Naive thymus-derived CD8-positive, alpha-beta T cell (primary cell): ENCODE measurements around the gene CACNA2D3. TPM values are rescaled to one million over a fixed set of nuclear protein-coding genes. Genes with fewer than 3 reads are reported as not detected.

Experiments
- ATAC-seq, 2 donors: fragments of 150-1000 bp; cut with Tn5 transposase in 1 of 2; sonication (Bioruptor Pico), chemical (Tn5 transposase) in 1 of 2; 1 replicate in 1 of 2; 2 replicates in 1 of 2; pipeline ENCODE4 v1.10.0; 2021; ENCODE audit warnings: mild to moderate bottlenecking in 2 of 2, moderate library complexity in 2 of 2
- POLR2A ChIA-PET: fragments of 350-600 bp; sonication (Branson Sonifier 250); formaldehyde crosslinking; loops from one replicate; lab custom pipeline; 2021; ENCODE audit warnings: antibody characterized with exemption; lab: Charles Lee
- DNase-seq, 10 donors: peaks; one replicate each; pipeline versions ENCODE4 v3.0.0 to v3.0.0-alpha.2; 2020 to 2022
- H3K27ac Mint-ChIP-seq, 10 donors: one replicate each; pipeline ENCODE4 v1.8.0; 2020 to 2022; ENCODE audit warnings: mild to moderate bottlenecking in 10 of 10, mixed read lengths in 10 of 10, moderate library complexity in 4 of 10, inconsistent platforms in 1 of 10
- H3K27me3 Mint-ChIP-seq, 5 donors: one replicate each; pipeline ENCODE4 v1.8.0; 2021 to 2022; ENCODE audit warnings: mixed read lengths in 5 of 5
- H3K36me3 Mint-ChIP-seq, 3 donors: one replicate each; pipeline ENCODE4 v1.8.0; 2020 to 2022; ENCODE audit warnings: mixed read lengths in 3 of 3, mild to moderate bottlenecking in 2 of 3, inconsistent platforms in 1 of 3
- H3K4me1 Mint-ChIP-seq, 4 donors: one replicate each; pipeline ENCODE4 v1.8.0; 2021 to 2022; ENCODE audit warnings: mixed read lengths in 4 of 4
- H3K4me3 Mint-ChIP-seq, 10 donors: one replicate each; pipeline ENCODE4 v1.8.0; 2020 to 2022; ENCODE audit warnings: mild to moderate bottlenecking in 10 of 10, mixed read lengths in 10 of 10, moderate library complexity in 6 of 10, inconsistent platforms in 1 of 10
- H3K9me3 Mint-ChIP-seq, 9 donors: one replicate each; pipeline ENCODE4 v1.8.0; 2020 to 2022; ENCODE audit warnings: mixed read lengths in 9 of 9, mild to moderate bottlenecking in 3 of 9, inconsistent platforms in 1 of 9, moderate library complexity in 1 of 9
- polyA plus RNA-seq, 3 donors: library from polyadenylated mRNA; unstranded; fragments of 300-500 nt; fragmentation: Illumina TruSeq; gene quantifications; one replicate each; pipeline ENCODE4 v1.2.3, GENCODE V29; 2021
- total RNA-seq, 8 experiments: library from RNA in 2 of 8; stranded (reverse) in 2 of 8; gene quantifications; one replicate each; pipeline ENCODE4 v1.2.3 and lab custom pipeline; 2021 to 2026

The CACNA2D3 gene
- total and polyA plus RNA-seq, 5 experiments from 2014 or later = not detected

DNA sequence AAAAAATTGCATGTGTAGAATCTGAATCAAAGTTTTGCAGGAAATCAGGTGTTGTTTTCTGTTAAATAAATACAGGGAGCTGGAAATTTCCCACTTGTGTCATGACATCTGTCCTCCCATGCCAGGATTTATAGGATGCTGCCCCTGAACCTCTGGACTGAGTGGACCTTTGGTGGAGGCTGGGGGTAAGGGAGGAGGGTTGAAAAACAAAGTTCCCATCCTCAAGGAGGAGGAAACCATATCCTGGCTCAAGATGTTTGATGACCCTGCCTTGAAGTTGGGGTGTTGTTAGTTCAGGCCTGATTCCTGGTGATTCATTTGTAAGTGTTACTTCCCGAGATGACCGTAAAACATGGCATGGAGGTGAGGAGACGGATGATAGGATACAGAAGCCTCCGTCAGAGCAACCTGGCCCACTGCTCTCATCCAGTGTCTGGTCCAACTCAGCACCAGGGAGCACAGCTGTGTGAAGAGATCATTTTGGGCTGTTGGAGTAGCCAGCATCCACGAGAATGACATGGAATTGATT is 223.6 kb downstream of the CACNA2D3 start:
- Mint-ChIP-seq H3K36me3 (no peaks in the 10 kb centered on the region), H3K9me3 (peaks cover 0 to 5% (median 0%) of the 10 kb centered on the region in 9 donors), H3K27ac (no peak overlapping the region), H3K4me1 (no peaks in the 10 kb centered on the region), H3K4me3 (no peak overlapping the region), H3K27me3 (peaks cover 3 to 16% (median 5%) of the 10 kb centered on the region in 5 donors)
- ATAC-seq (no peak), DNase-seq (no peak)
- POLR2A ChIA-PET = no interaction called here

DNA sequence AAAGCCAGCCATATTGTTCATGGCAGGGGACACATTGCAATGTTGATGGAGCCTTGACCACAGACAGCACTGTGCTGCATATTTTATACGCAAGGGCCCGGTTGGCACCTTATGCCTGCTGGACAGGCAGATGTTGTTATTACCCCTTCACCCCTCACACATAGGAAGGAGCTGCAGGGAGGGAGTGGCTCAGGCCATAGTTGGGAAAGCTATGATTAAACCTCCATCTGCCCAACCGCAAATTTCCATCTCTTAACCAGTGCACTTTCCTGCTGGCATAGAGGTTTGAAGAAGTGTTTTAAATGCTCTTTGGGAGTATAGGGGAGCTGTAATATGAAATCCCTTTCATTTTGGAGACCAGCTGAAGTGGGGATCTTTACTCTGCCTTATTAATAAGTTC is 224.7 kb downstream of the CACNA2D3 start:
- POLR2A ChIA-PET = no interaction called here
- ATAC-seq = no peak
- no peak overlapping the region for H3K27ac Mint-ChIP-seq
- H3K36me3 Mint-ChIP-seq = no peaks in the 10 kb centered on the region
- H3K4me1 Mint-ChIP-seq = no peaks in the 10 kb centered on the region
- H3K9me3 Mint-ChIP-seq = peaks cover 0 to 6% (median 0%) of the 10 kb centered on the region in 9 donors
- no peak for DNase-seq
- H3K4me3 Mint-ChIP-seq = no peak overlapping the region
- peaks cover 3 to 17% (median 4%) of the 10 kb centered on the region in 5 donors for H3K27me3 Mint-ChIP-seq

DNA sequence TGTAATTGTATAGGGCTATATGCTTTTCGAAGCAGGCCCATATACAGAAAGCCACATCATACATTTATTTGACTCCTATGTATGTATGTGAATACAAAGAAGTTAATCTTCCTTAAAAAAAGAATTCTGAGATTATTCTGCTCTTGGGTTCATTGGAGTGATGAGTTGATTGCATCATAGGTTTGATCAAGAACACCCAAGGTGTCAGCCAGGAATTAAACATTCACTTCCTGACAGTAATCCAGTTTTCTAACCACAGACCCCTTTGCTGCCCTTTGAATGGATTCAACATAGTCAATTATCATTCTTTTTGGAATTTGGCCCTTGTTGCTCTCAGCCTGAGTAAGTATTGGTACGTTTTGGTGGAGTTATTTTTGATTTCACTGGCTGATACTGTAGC is 225.6 kb downstream of the CACNA2D3 start:
- Mint-ChIP-seq H3K36me3 (no peaks in the 10 kb centered on the region), H3K27ac (no peak overlapping the region), H3K9me3 (peaks cover 0 to 5% (median 0%) of the 10 kb centered on the region in 9 donors), H3K4me1 (no peaks in the 10 kb centered on the region), H3K27me3 (peaks cover 1 to 13% (median 3%) of the 10 kb centered on the region in 5 donors), H3K4me3 (no peak overlapping the region)
- ATAC-seq = no peak
- POLR2A ChIA-PET = no interaction called here
- DNase-seq = no peak

DNA sequence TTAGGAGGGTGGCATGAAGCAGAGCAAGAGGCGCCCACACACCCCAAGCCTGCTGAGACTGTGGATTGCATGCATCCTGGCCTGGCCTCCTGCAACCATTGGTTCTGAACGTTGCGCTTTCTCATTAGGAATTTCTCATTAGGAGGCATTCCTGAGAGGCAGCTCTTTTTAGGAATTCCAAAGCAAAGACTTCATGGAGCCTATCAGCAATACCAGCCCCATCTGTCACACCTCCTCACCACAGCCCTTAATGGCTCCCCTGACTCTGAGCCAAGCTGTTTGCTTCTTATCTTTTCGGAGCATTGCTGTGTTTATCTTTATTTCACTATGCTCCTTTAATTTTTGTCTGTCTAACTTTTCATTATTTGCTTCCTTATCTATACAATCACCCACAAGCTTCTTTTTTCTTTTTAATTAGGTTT is 226.9 kb downstream of the CACNA2D3 start:
- peaks cover 0 to 11% (median 1%) of the 10 kb centered on the region in 5 donors for H3K27me3 Mint-ChIP-seq
- no peaks in the 10 kb centered on the region for H3K4me1 Mint-ChIP-seq
- POLR2A ChIA-PET = no interaction called here
- DNase-seq (no peak), ATAC-seq (no peak)
- H3K27ac Mint-ChIP-seq = no peak overlapping the region
- H3K4me3 Mint-ChIP-seq = no peak overlapping the region
- H3K9me3 Mint-ChIP-seq = peaks cover 0 to 5% (median 0%) of the 10 kb centered on the region in 9 donors
- no peaks in the 10 kb centered on the region for H3K36me3 Mint-ChIP-seq

DNA sequence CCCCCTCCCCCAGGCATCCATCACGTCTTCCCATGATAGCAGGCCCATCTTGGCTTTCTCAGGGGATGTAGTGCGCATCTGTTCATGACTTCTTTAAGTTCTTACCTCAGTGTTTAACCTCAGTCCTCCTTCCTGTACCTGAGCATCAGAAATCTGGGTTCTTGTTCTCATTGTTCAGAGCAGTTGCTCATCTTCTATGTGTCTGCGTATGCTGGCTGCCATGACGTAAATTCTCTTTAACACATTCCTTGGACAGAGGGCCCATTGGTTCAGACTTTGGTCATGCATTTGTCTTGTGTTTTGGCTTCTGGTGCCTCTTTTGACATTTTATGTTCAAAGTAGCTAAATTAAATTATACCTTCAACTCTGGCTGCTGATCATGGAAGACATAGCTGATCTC is 227.3 kb downstream of the CACNA2D3 start:
- Mint-ChIP-seq H3K36me3 (no peaks in the 10 kb centered on the region), H3K4me3 (no peak overlapping the region), H3K27me3 (peaks cover 0 to 9% (median 1%) of the 10 kb centered on the region in 5 donors), H3K27ac (no peak overlapping the region), H3K4me1 (no peaks in the 10 kb centered on the region), H3K9me3 (peaks cover 0 to 5% (median 0%) of the 10 kb centered on the region in 9 donors)
- ATAC-seq (no peak), DNase-seq (no peak)
- POLR2A ChIA-PET = no interaction called here

DNA sequence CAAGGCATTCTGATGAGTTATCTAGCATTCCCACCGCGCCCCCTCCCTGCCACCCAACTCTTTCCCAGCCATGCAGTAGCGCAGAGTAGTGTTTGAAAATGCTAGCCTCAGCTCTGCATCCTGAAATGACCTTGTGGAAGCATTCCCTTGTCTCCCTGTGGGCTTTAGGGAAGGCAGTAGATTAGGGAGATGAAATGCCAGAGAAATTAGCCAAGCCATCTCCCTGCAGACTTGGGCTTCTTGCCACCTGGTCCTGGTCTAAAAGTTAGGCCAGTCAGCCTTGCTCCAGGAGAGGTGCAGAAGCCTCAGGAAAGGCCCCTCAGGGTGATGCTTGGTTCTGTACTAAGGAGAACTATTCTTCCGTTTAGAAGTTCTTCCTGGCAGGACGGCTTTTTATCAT is 231.2 kb downstream of the CACNA2D3 start:
- Mint-ChIP-seq H3K4me1 (no peaks in the 10 kb centered on the region), H3K27ac (no peak overlapping the region), H3K9me3 (peaks cover 0 to 5% (median 0%) of the 10 kb centered on the region in 9 donors), H3K27me3 (peaks cover 0 to 14% (median 3%) of the 10 kb centered on the region in 5 donors), H3K4me3 (no peak overlapping the region), H3K36me3 (no peaks in the 10 kb centered on the region)
- POLR2A ChIA-PET = no interaction called here
- ATAC-seq = no peak
- no peak for DNase-seq

DNA sequence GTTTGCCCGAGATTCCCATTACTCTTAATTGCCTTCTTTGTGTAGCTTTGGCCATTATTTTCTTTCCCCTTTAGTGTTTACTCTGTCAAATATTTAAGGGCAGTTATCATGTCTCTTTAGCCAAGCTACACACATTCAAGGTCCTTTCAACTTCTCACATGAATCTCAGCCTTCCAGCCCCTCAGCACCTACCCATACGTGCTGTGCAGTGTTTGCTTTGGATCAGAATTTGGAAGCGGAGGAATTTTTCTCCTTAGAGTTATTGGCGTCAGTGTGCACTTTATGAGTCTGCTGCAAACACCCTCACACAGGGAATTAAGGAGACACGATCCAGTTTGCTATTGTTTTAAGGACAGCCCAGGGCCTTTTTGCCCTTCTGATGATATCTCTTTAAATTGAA is 231.6 kb downstream of the CACNA2D3 start:
- Mint-ChIP-seq H3K36me3 (no peaks in the 10 kb centered on the region), H3K4me1 (no peaks in the 10 kb centered on the region), H3K27ac (no peak overlapping the region), H3K27me3 (peaks cover 0 to 14% (median 3%) of the 10 kb centered on the region in 5 donors), H3K9me3 (peaks cover 0 to 5% (median 0%) of the 10 kb centered on the region in 9 donors), H3K4me3 (no peak overlapping the region)
- ATAC-seq (no peak), DNase-seq (no peak)
- POLR2A ChIA-PET = no interaction called here

DNA sequence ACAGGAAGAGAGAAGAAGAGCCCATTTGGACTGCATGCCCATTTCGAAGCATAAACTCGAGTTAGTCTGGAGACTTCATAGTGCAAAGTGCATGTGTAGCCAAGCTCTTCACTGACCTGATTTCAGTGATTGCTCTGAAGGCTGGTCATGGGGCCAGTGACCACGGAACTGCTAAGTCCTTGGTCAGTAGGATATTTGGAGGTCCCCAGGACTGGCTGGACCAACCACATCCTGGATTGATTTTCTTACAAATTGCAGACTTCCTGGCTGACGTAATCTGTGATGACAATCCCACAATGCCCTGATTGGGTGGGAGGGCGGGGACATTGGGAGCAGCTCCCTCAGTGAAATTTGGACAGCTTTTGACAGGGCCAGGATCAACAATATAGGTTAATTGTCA is 233.4 kb downstream of the CACNA2D3 start:
- no peak overlapping the region for H3K4me3 Mint-ChIP-seq
- POLR2A ChIA-PET = no interaction called here
- H3K27me3 Mint-ChIP-seq = peaks cover 0 to 9% (median 3%) of the 10 kb centered on the region in 5 donors
- H3K36me3 Mint-ChIP-seq = no peaks in the 10 kb centered on the region
- DNase-seq = no peak
- no peaks in the 10 kb centered on the region for H3K4me1 Mint-ChIP-seq
- no peak overlapping the region for H3K27ac Mint-ChIP-seq
- no peak for ATAC-seq
- peaks cover 0 to 5% (median 0%) of the 10 kb centered on the region in 9 donors for H3K9me3 Mint-ChIP-seq

DNA sequence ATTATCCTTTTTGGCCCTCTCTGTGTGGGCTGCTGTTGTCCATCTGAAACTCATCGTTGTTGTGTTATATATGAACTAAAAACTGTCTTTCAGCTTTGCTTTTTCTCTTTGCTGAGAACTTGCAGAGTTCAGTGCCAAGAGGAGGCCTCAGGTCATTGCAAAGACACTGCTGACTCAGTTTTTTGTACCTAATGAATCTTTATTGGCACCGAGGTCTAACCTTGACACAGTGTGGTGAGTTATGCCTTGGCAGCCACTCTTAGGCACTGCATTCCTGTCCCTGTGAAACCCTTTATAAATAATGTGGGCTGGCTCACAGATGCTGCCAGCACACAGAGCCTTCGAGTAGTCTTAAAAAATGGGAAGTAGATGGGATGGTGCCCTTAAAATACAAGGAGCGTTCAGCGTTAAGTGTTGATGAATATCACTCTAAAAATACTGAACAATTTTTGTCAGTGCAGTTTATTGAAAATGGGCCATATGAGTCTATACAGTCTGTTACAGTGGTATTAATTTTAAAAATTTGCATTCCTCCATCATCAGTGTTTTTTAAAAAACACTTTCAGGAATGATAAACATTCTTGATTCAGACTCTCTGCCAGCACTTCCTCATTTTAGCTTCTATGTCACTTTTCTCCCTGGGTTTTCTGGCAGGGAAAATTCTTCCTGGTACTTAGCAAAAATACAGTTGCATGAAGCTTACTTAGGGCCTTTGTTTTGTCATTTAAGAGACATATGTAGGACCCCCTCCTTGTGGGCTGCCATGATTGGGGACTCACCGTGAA is 234.1 kb downstream of the CACNA2D3 start:
- ATAC-seq (no peak), DNase-seq (no peak)
- no peaks in the 10 kb centered on the region for H3K36me3 Mint-ChIP-seq
- no peaks in the 10 kb centered on the region for H3K4me1 Mint-ChIP-seq
- H3K4me3 Mint-ChIP-seq = no peak overlapping the region
- peaks cover 0 to 2% (median 0%) of the 10 kb centered on the region in 9 donors for H3K9me3 Mint-ChIP-seq
- POLR2A ChIA-PET = no interaction called here
- H3K27me3 Mint-ChIP-seq = peaks cover 0 to 9% (median 3%) of the 10 kb centered on the region in 5 donors
- H3K27ac Mint-ChIP-seq = no peak overlapping the region

DNA sequence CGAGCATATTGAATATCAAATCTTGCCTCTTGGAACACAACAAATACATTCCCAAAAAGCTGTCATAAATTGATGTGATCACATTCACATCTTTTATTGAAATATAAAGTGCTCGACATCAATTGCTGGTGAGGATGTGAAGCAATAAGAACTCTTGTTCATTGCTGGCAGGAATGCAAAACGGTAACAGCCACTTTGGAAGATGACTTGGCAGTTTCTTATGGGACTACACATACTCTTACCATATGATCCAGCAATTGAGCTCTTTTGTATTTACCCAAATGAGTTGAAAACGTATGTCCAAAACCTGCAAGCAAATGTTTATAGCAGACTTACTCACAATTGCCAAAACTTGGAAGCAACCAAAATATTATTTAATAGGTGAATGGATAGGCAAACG is 234.9 kb downstream of the CACNA2D3 start:
- DNase-seq (no peak), ATAC-seq (no peak)
- Mint-ChIP-seq H3K36me3 (no peaks in the 10 kb centered on the region), H3K4me1 (no peaks in the 10 kb centered on the region), H3K9me3 (peaks cover 0 to 2% (median 0%) of the 10 kb centered on the region in 9 donors), H3K27me3 (peaks cover 0 to 8% (median 3%) of the 10 kb centered on the region in 5 donors), H3K27ac (no peak overlapping the region), H3K4me3 (no peak overlapping the region)
- POLR2A ChIA-PET = no interaction called here

DNA sequence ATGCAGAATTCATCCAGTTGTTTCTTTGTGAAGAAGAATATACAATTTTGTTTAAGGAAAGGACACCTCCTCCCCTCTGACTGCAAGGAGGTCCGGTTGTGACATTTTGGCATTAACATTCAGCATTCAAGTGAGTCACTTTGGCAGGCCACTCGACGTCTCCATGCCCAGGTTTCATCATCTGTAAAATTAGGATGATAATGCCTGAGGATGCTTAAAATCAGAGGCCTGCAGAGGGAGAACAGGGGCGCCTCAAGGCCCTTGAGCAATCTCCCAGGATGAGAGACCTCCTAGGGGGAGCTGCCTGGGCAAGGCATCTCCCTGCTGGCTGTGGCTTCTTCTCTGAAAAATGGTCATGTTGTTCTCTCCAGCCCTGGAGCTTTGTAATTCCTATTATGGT is 236.0 kb downstream of the CACNA2D3 start:
- Mint-ChIP-seq H3K27me3 (peaks cover 0 to 8% (median 3%) of the 10 kb centered on the region in 5 donors), H3K36me3 (no peaks in the 10 kb centered on the region), H3K4me1 (no peaks in the 10 kb centered on the region), H3K27ac (no peak overlapping the region), H3K4me3 (no peak overlapping the region), H3K9me3 (peaks cover 0 to 2% (median 0%) of the 10 kb centered on the region in 9 donors)
- ATAC-seq (no peak), DNase-seq (no peak)
- POLR2A ChIA-PET = no interaction called here

DNA sequence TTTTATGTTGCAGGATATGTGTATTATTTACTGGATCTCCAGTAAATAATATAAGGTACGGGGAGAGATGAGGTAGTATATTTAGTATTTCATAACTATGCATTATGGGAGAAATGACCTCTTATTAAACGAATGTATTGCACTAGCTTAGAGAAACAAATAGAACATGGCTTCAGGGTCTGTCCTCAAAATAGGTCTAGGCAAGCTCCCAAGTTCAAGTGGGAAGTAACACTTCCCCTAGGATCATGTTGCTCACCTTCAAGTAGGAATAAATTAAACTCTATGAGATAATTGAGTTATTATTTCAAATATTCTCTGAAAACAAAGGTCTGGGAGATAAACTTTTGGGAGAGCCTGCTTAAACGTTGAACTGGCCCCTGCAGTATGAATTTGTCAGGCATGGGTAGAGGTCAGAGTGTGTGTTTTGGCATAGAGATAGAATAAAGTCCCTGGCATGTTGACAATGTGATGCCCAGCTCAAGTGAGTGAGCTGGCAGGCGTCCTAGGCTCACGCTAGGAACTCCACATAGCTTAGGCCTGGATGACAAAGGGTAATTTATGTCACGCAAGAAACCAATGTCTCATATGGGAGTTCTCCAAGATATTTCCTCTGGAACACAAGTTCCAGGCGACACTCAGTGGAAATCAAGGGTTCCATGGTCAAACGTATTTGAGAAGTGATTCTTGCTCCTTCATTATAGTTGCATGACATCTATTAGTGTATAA is 236.8 kb downstream of the CACNA2D3 start:
- no peak for DNase-seq
- ATAC-seq = no peak
- POLR2A ChIA-PET = no interaction called here
- H3K27me3 Mint-ChIP-seq = peaks cover 0 to 8% (median 3%) of the 10 kb centered on the region in 5 donors
- no peaks in the 10 kb centered on the region for H3K36me3 Mint-ChIP-seq
- no peak overlapping the region for H3K4me3 Mint-ChIP-seq
- peaks cover 0 to 2% (median 0%) of the 10 kb centered on the region in 9 donors for H3K9me3 Mint-ChIP-seq
- no peak overlapping the region for H3K27ac Mint-ChIP-seq
- no peaks in the 10 kb centered on the region for H3K4me1 Mint-ChIP-seq

DNA sequence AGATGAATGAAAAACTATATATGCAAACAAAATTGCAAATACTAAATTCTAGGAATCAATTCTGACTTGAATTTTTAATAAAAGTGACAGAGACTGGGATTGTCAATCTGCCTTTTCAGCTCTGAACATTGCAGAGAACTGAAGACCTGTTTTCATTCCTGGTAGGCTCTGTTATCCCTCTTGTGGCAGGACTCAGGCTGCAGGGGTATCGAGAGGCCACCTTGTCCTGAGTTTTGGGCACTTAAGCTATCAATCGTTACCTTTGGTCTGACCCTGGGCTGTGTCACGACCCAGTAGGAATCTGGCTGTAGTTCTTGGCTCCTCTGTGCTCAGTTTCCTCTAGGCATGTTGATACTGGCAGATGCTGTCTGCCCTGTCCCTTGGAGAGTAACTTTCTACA is 238.0 kb downstream of the CACNA2D3 start:
- H3K4me3 Mint-ChIP-seq = no peak overlapping the region
- H3K27ac Mint-ChIP-seq = no peak overlapping the region
- ATAC-seq (no peak), DNase-seq (no peak)
- H3K27me3 Mint-ChIP-seq = peaks cover 0 to 3% (median 2%) of the 10 kb centered on the region in 5 donors
- H3K4me1 Mint-ChIP-seq = no peaks in the 10 kb centered on the region
- H3K9me3 Mint-ChIP-seq = peaks cover 0 to 3% (median 0%) of the 10 kb centered on the region in 9 donors
- H3K36me3 Mint-ChIP-seq = no peaks in the 10 kb centered on the region
- POLR2A ChIA-PET = no interaction called here
